Sigmoid colon (tissue), 7 donors: ENCODE measurements around the gene GTPBP3. TPM values are rescaled to one million over a fixed set of nuclear protein-coding genes. Genes with fewer than 3 reads are reported as not detected.
"Not testable (repeated sequence)": the region's sequence is repeated elsewhere in the genome, so short reads cannot be mapped to it uniquely, and the experiment has no call there.

Experiments
- DNase-seq: peaks from one replicate; pipeline ENCODE4 v3.0.0-alpha.2; 2019
- H3K27ac ChIP-seq, 4 donors: fragments of 200-600 bp; sonication (generic); one replicate each; pipeline ENCODE4 v1.5.1; 2016 to 2019; ENCODE audit warnings: mild to moderate bottlenecking in 1 of 4
- H3K27me3 ChIP-seq, 3 donors: fragments of 200-600 bp; sonication (generic); one replicate each; pipeline ENCODE4 v1.5.1; 2019; ENCODE audit warnings: mild to moderate bottlenecking in 1 of 3
- H3K36me3 ChIP-seq, 4 donors: fragments of 200-600 bp; sonication (generic); one replicate each; pipeline ENCODE4 v1.5.1; 2016 to 2019
- H3K4me1 ChIP-seq, 4 donors: fragments of 200-600 bp; sonication (generic); one replicate each; pipeline ENCODE4 v1.5.1; 2017 to 2019
- H3K4me3 ChIP-seq, 4 donors: fragments of 200-600 bp; sonication (generic); one replicate each; pipeline ENCODE4 v1.5.1; 2017 to 2019; ENCODE audit warnings: mild to moderate bottlenecking in 2 of 4, moderate library complexity in 1 of 4
- H3K9me3 ChIP-seq, 4 donors: fragments of 200-600 bp in 3 of 4; sonication (generic) in 3 of 4; one replicate each; pipeline versions ENCODE4 v1.5.1 to v1.6.1; 2013 to 2019
- CTCF ChIP-seq, 4 experiments: fragments of 450-650 bp in 3 of 4; fragments of 200-600 bp in 1 of 4; IDR thresholded peaks; one replicate each; pipeline ENCODE4 v1.5.1; 2016 to 2019; ENCODE audit warnings: antibody characterized with exemption in 4 of 4, mild to moderate bottlenecking in 3 of 4, moderate library complexity in 2 of 4
- EP300 ChIP-seq, 4 donors: sonication (generic); formaldehyde crosslinking; IDR thresholded peaks; one replicate each; pipeline ENCODE4 v1.6.1; 2017; ENCODE audit warnings: antibody characterized with exemption in 4 of 4
- POLR2A ChIP-seq, 2 donors: fragments of 450-650 bp; IDR thresholded peaks; one replicate each; pipeline ENCODE4 v1.6.1; 2016; ENCODE audit warnings: antibody characterized with exemption in 2 of 2, mild to moderate bottlenecking in 2 of 2, moderate library complexity in 2 of 2
- POLR2AphosphoS5 ChIP-seq, 4 donors: sonication (generic); formaldehyde crosslinking; IDR thresholded peaks; one replicate each; pipeline ENCODE4 v1.6.1; 2017; ENCODE audit warnings: antibody characterized with exemption in 4 of 4
- WGBS, 2 donors: extraction: QIAGEN DNeasy Blood & Tissue Kit; methylation state at CpG; one replicate each; pipeline ENCODE4 v1.1.7; 2013; 5-methylcytosine and 5-hydroxymethylcytosine counted together
- intact Hi-C: fragments of 100-400 bp; cut with DNase I; formaldehyde crosslinking; loops from one replicate; pipeline ENCODE4 v1.15.1; 2023
- polyA plus RNA-seq, 3 donors: library from polyadenylated mRNA; stranded (reverse); fragments of 200-250 nt; gene quantifications; one replicate each; pipeline ENCODE4 v1.2.3, GENCODE V29; 2013
- total RNA-seq, 4 donors: library from RNA; depleted of rRNA; stranded (reverse); fragments of >200 nt; gene quantifications; one replicate each; pipeline ENCODE4 v1.1.0, GENCODE V29; 2016
- donor health status: healthy with polysubstance abuse.
- donor health status: Bipolar disorder and iron deficiency.
- donor health status: healthy.

GTPBP3 gene
- total and polyA plus RNA-seq, 7 donors, result 3.7 to 22.2 (median 13.2) TPM

GRCh38 chr19:17359905-17360800 is 22.8 kb downstream of the GTPBP3 start:
- TF ChIP-seq POLR2A (IDR thresholded peaks at IDR 0.05) (no peak), EP300 (IDR thresholded peaks at IDR 0.05) (no peak), CTCF (IDR thresholded peaks at IDR 0.05) (no peak), POLR2AphosphoS5 (IDR thresholded peaks at IDR 0.05) (no peak)
- H3K4me1 ChIP-seq, result no peaks in the 10 kb centered on the region
- 71 to 85% methylated on average over 6 of the region's 6 CpGs for WGBS, 2 donors
- intact Hi-C loops, result no loop called here
- no peak for DNase-seq
- H3K36me3 ChIP-seq, result no peaks in the 10 kb centered on the region
- no peaks in the 10 kb centered on the region for H3K9me3 ChIP-seq
- no peak overlapping the region for H3K4me3 ChIP-seq
- no peak overlapping the region for H3K27ac ChIP-seq
- no peaks in the 10 kb centered on the region for H3K27me3 ChIP-seq

- intact Hi-C loops, H3K36me3 ChIP-seq, H3K9me3 ChIP-seq, H3K27ac ChIP-seq, DNase-seq, H3K4me1 ChIP-seq, H3K4me3 ChIP-seq, H3K27me3 ChIP-seq: not testable (repeated sequence)
- 76 to 93% methylated on average over 20 of the region's 20 CpGs for WGBS, 2 donors
Measured at GRCh38 chr19:17363852-17364605, 26.7 kb downstream of the GTPBP3 start.

- H3K4me1 ChIP-seq, result peaks cover 0 to 5% (median 3%) of the 10 kb centered on the region in 4 donors
- H3K27ac ChIP-seq, result no peak overlapping the region
- no peak overlapping the region for H3K4me3 ChIP-seq
- DNase-seq, result no peak
- intact Hi-C loops, result no loop called here
- TF ChIP-seq EP300 (IDR thresholded peaks at IDR 0.05) (no peak), POLR2A (IDR thresholded peaks at IDR 0.05) (no peak), POLR2AphosphoS5 (IDR thresholded peaks at IDR 0.05) (no peak), CTCF (IDR thresholded peaks at IDR 0.05) (no peak)
- H3K9me3 ChIP-seq, result no peaks in the 10 kb centered on the region
- WGBS, 2 donors, result 92 to 95% methylated on average over 22 of the region's 22 CpGs
- no peaks in the 10 kb centered on the region for H3K27me3 ChIP-seq
- H3K36me3 ChIP-seq, result no peaks in the 10 kb centered on the region
Measured at GRCh38 chr19:17365361-17365760, 28.0 kb downstream of the GTPBP3 start.

GRCh38 chr19:17370026-17370587 is 32.8 kb downstream of the GTPBP3 start:
- Histone ChIP-seq H3K36me3 (no peaks in the 10 kb centered on the region), H3K4me1 (peaks cover 0 to 7% (median 3%) of the 10 kb centered on the region in 4 donors), H3K9me3 (no peaks in the 10 kb centered on the region), H3K27ac (peak overlapping the region in 1 of 4 donors; percentile 21), H3K4me3 (no peak overlapping the region), H3K27me3 (no peaks in the 10 kb centered on the region)
- WGBS, 2 donors, result 23 to 49% methylated on average over 8 of the region's 8 CpGs
- no peak for DNase-seq
- TF ChIP-seq POLR2AphosphoS5 (IDR thresholded peaks at IDR 0.05) (no peak), POLR2A (IDR thresholded peaks at IDR 0.05) (no peak), EP300 (IDR thresholded peaks at IDR 0.05) (no peak), CTCF (IDR thresholded peaks at IDR 0.05) (no peak)
- intact Hi-C loops, result no loop called here
